MM.1S (cell line): ENCODE data around the gene RPAP2.

Source experiments
- EZH2 ChIP-seq: fragments of 300-600 bp; sonication (generic); optimal IDR thresholded peaks from 2 replicates; pipeline ENCODE3; 2017; ENCODE audit warnings: low read depth, mild to moderate bottlenecking, antibody characterized with exemption, low read length, mixed read lengths
- EZH2phosphoT487 ChIP-seq: fragments of 300-600 bp; sonication (generic); IDR thresholded peaks from 2 replicates; pipeline ENCODE4 v1.6.1; 2018; ENCODE audit warnings: antibody characterized with exemption, low read length
- TF ChIP-seq, protein P1 (sequence below): fragments of 300-600 bp; sonication (generic); IDR thresholded peaks from 2 replicates; pipeline ENCODE4 v1.5.1; 2016; ENCODE audit warnings: antibody characterized with exemption, low read length, mixed read lengths

DNA sequence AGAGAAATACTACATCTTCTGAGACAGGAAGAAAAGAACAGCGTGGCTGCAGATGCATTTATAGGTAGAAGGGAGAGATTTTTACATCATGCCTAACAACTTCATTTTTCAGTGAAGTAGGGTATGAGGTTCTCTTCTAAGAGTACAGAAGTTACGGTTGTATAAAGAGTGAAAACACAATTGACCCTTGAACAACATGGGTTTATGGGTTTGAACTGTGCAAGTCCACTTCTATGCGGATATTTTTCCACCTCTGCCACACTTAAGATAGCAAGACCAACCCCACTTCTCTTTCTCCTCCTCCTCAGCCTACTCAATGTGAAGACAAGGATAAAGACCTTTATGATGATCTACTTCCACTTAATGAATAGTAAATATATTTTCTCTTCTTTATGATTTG is 64.5 kb downstream of the RPAP2 start:
- TF ChIP-seq, protein P1, sequence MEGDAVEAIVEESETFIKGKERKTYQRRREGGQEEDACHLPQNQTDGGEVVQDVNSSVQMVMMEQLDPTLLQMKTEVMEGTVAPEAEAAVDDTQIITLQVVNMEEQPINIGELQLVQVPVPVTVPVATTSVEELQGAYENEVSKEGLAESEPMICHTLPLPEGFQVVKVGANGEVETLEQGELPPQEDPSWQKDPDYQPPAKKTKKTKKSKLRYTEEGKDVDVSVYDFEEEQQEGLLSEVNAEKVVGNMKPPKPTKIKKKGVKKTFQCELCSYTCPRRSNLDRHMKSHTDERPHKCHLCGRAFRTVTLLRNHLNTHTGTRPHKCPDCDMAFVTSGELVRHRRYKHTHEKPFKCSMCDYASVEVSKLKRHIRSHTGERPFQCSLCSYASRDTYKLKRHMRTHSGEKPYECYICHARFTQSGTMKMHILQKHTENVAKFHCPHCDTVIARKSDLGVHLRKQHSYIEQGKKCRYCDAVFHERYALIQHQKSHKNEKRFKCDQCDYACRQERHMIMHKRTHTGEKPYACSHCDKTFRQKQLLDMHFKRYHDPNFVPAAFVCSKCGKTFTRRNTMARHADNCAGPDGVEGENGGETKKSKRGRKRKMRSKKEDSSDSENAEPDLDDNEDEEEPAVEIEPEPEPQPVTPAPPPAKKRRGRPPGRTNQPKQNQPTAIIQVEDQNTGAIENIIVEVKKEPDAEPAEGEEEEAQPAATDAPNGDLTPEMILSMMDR, result no peak
- TF ChIP-seq EZH2phosphoT487 (no peak), EZH2 (no peak)
